Stimulated activated CD4-positive, alpha-beta T cell treated with anti-CD3 and anti-CD28 coated beads, Interleukin-4, amount 100 ng/mL, for 4 hours (primary cell): ENCODE results near the gene NTMT2.

Source experiments
- DNase-seq, 2 experiments: peaks; one replicate each; pipeline ENCODE4 v3.0.0-alpha.2; 2020

NTMT2 gene

GRCh38 chr1:170214117-170215032 is 68.6 kb downstream of the NTMT2 start:
- no peak for DNase-seq

DNA sequence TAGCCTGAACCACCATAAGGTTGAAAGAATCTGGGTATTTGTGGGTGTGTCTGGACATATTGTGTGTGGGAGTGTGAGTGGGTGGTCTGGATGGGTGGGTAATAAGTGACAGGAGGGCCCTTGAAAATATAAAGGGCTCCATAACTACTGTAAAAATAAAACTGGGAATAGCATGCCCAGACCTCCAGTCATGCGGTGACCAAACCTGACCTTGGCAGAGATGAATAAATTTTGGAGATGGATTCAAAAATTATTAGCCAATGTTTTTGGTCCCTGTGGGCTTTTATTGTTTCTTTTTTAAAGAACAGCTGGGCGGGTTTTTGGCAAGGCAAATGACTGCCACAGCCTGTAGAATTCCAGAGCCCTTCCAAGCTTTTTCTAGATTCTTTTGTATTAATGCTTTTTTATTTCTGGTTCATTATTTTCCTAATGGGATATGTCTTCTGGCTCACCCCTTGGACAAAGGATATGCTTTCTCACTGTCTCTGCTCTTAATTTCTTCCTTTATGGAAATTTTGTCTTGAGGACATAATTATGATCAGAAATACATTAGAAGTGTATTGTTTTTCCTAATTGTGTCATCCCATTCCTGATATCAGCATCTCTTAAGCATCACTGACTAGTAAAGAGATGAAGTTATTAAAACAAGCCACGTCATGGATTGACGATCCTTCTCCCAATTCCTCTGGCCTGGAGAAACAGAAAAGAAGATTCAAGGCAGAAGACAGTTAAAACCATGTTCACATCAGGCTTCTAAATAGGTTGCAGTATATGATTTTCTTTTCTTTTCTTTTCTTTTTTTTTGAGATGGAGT is 69.5 kb downstream of the NTMT2 start:
- DNase-seq: no peak

- DNase-seq: no peak
Observed at GRCh38 chr1:170217517-170218256, 71.9 kb downstream of the NTMT2 start.

- DNase-seq: no peak
Observed at GRCh38 chr1:170218257-170218650, 72.5 kb downstream of the NTMT2 start.
